HCT116 (cell line): ENCODE measurements around the gene UBAC2.

Source experiments
- FOSL1 ChIP-seq: IDR thresholded peaks from 2 replicates; pipeline ENCODE4 v1.6.1; 2012; ENCODE audit warnings: low read depth
- YY1 ChIP-seq: IDR thresholded peaks from 2 replicates; pipeline ENCODE4 v1.6.1; 2011; ENCODE audit warnings: low read length, low read depth, moderate library complexity, mild to moderate bottlenecking; ENCODE audit not compliant: insufficient replicate concordance; ENCODE audit errors: extremely low read depth
- TF ChIP-seq, protein P1 (sequence below), 3 experiments: fragments of 200-600 bp in 1 of 3; sonication (generic) in 1 of 3; IDR thresholded peaks in 2 of 3; conservative IDR thresholded peaks in 1 of 3; 2 replicates each; pipeline ENCODE4 v1.5.1; 2012 to 2017; ENCODE audit warnings: low read depth in 2 of 3, low read length in 2 of 3, antibody characterized with exemption in 1 of 3, borderline replicate concordance in 1 of 3, control low read depth in 1 of 3, mild to moderate bottlenecking in 1 of 3, mixed read lengths in 1 of 3, mixed run types in 1 of 3, moderate library complexity in 1 of 3; ENCODE audit not compliant: insufficient read depth in 1 of 3

DNA sequence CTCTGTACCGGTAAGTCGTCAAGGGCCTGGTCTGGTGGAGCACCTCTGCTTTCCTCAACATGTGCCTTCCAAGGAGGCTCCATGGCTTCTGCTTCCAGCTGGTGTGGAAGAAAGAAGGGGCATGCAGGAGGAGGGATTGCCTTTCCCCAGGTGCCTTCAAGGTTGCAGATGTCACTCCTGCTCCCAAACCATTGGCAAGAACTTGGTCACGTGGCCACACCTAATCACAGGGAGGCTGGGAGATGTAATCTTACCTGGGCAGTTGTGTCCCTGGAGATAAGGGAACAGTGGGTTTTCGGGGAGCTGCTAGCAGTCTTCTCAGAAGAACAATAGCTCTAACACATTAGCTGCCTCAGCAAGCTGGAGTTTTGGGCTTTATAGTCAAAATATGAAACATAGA is 67.3 kb downstream of the UBAC2 start:
- TF ChIP-seq FOSL1: no peak
- no peak for TF ChIP-seq YY1
- TF ChIP-seq, protein P1, sequence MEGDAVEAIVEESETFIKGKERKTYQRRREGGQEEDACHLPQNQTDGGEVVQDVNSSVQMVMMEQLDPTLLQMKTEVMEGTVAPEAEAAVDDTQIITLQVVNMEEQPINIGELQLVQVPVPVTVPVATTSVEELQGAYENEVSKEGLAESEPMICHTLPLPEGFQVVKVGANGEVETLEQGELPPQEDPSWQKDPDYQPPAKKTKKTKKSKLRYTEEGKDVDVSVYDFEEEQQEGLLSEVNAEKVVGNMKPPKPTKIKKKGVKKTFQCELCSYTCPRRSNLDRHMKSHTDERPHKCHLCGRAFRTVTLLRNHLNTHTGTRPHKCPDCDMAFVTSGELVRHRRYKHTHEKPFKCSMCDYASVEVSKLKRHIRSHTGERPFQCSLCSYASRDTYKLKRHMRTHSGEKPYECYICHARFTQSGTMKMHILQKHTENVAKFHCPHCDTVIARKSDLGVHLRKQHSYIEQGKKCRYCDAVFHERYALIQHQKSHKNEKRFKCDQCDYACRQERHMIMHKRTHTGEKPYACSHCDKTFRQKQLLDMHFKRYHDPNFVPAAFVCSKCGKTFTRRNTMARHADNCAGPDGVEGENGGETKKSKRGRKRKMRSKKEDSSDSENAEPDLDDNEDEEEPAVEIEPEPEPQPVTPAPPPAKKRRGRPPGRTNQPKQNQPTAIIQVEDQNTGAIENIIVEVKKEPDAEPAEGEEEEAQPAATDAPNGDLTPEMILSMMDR (IDR thresholded peaks at IDR 0.05 in 2 of 3, conservative IDR thresholded peaks at IDR 0.05 in 1 of 3; ENCODE audit: borderline replicate concordance in 1 of 3, insufficient read depth in 1 of 3, low read depth in 2 of 3, low read length in 2 of 3): no peak
